ENCODE measurements around the gene KCNH6. TPM values are rescaled to one million over a fixed set of nuclear protein-coding genes. Genes with fewer than 3 reads are reported as not detected.

Gene KCNH6
- total RNA-seq, 2 experiments from 2014 or later: not detected

GRCh38 chr17:63494300-63494928, 28.7 kb upstream of the KCNH6 start:
- CTCF ChIA-PET: no interaction called here
- Mint-ChIP-seq H3K9me3 (no peaks in the 10 kb centered on the region), H3K36me3 (ENCODE audit: low read depth) (no peaks in the 10 kb centered on the region), H3K4me1 (ENCODE audit: low read depth) (no peaks in the 10 kb centered on the region), H3K27ac (no peak overlapping the region), H3K27me3 (no peaks in the 10 kb centered on the region), H3K4me3 (no peak overlapping the region)
- intact Hi-C loops (cut with DNase I, micrococcal nuclease): no loop called here
- no peaks in the 10 kb centered on the region for H3K9me3 ChIP-seq (ENCODE audit: control insufficient read depth in 1 of 2, insufficient read depth in 1 of 2, low read length in 2 of 2)
- H3K4me3 ChIP-seq (ENCODE audit: low read length): no peak overlapping the region
- H3K27ac ChIP-seq (ENCODE audit: low read depth in 1 of 2, low read length in 2 of 2): no peak overlapping the region
- no peak for TF ChIP-seq CTCF (IDR thresholded peaks at IDR 0.05)
- no peaks in the 10 kb centered on the region for H3K27me3 ChIP-seq (ENCODE audit: control insufficient read depth in 1 of 2, insufficient read depth in 2 of 2, low read length in 2 of 2)
- no peaks in the 10 kb centered on the region for H3K36me3 ChIP-seq (ENCODE audit: insufficient read depth, low read length)
- POLR2A ChIA-PET: no interaction called here
- no peak for ATAC-seq (ENCODE audit: poor library complexity)
- DNase-seq: no peak
- H3K4me1 ChIP-seq (ENCODE audit: insufficient read depth, low read length): no peaks in the 10 kb centered on the region

GRCh38 chr17:63495491-63495890, 27.7 kb upstream of the KCNH6 start:
- H3K9me3 ChIP-seq (ENCODE audit: control insufficient read depth in 1 of 2, insufficient read depth in 1 of 2, low read length in 2 of 2): no peaks in the 10 kb centered on the region
- CTCF ChIA-PET: no interaction called here
- no peak overlapping the region for H3K27ac Mint-ChIP-seq
- no peaks in the 10 kb centered on the region for H3K4me1 ChIP-seq (ENCODE audit: insufficient read depth, low read length)
- no peak overlapping the region for H3K4me3 Mint-ChIP-seq
- H3K4me1 Mint-ChIP-seq (ENCODE audit: low read depth): no peaks in the 10 kb centered on the region
- no peak for TF ChIP-seq CTCF (IDR thresholded peaks at IDR 0.05)
- ATAC-seq (ENCODE audit: poor library complexity): no peak
- H3K9me3 Mint-ChIP-seq: no peaks in the 10 kb centered on the region
- H3K27ac ChIP-seq (ENCODE audit: low read depth in 1 of 2, low read length in 2 of 2): no peak overlapping the region
- no peaks in the 10 kb centered on the region for H3K27me3 ChIP-seq (ENCODE audit: control insufficient read depth in 1 of 2, insufficient read depth in 2 of 2, low read length in 2 of 2)
- intact Hi-C loops (cut with DNase I, micrococcal nuclease): no loop called here
- no peaks in the 10 kb centered on the region for H3K36me3 Mint-ChIP-seq (ENCODE audit: low read depth)
- no peak for DNase-seq
- no peak overlapping the region for H3K4me3 ChIP-seq (ENCODE audit: low read length)
- H3K27me3 Mint-ChIP-seq: no peaks in the 10 kb centered on the region
- no peaks in the 10 kb centered on the region for H3K36me3 ChIP-seq (ENCODE audit: insufficient read depth, low read length)
- POLR2A ChIA-PET: no interaction called here

GRCh38 chr17:63496177-63496576, 27.0 kb upstream of the KCNH6 start:
- Histone ChIP-seq H3K27ac (ENCODE audit: low read depth in 1 of 2, low read length in 2 of 2) (no peak overlapping the region), H3K9me3 (ENCODE audit: control insufficient read depth in 1 of 2, insufficient read depth in 1 of 2, low read length in 2 of 2) (no peaks in the 10 kb centered on the region), H3K27me3 (ENCODE audit: control insufficient read depth in 1 of 2, insufficient read depth in 2 of 2, low read length in 2 of 2) (no peaks in the 10 kb centered on the region), H3K4me3 (ENCODE audit: low read length) (no peak overlapping the region), H3K36me3 (ENCODE audit: insufficient read depth, low read length) (no peaks in the 10 kb centered on the region), H3K4me1 (ENCODE audit: insufficient read depth, low read length) (no peaks in the 10 kb centered on the region)
- Mint-ChIP-seq H3K27ac (no peak overlapping the region), H3K36me3 (ENCODE audit: low read depth) (no peaks in the 10 kb centered on the region), H3K4me3 (no peak overlapping the region), H3K27me3 (no peaks in the 10 kb centered on the region), H3K4me1 (ENCODE audit: low read depth) (no peaks in the 10 kb centered on the region), H3K9me3 (no peaks in the 10 kb centered on the region)
- no peak for ATAC-seq (ENCODE audit: poor library complexity)
- CTCF ChIA-PET: no interaction called here
- POLR2A ChIA-PET: no interaction called here
- intact Hi-C loops (cut with DNase I, micrococcal nuclease): no loop called here
- TF ChIP-seq CTCF (IDR thresholded peaks at IDR 0.05): no peak
- no peak for DNase-seq

Data from CD4-positive, alpha-beta T cell (primary cell).